HepG2 (cell line): ENCODE measurements around the gene NDOR1. TPM values are rescaled to one million over a fixed set of nuclear protein-coding genes. Genes with fewer than 3 reads are reported as not detected.

ENCODE experiments used
- GRHL1 ChIP-seq: sonication (generic); formaldehyde crosslinking; conservative IDR thresholded peaks from 2 replicates; pipeline ENCODE4 v1.8.0; 2022; ENCODE audit warnings: missing genetic modification reagents
- IRF9 ChIP-seq: sonication (generic); formaldehyde crosslinking; IDR thresholded peaks from 2 replicates; pipeline ENCODE4 v1.8.0; 2022; ENCODE audit warnings: missing genetic modification reagents, mild to moderate bottlenecking, borderline replicate concordance
- PHF20 ChIP-seq: sonication (generic); formaldehyde crosslinking; IDR thresholded peaks from 2 replicates; pipeline ENCODE4 v1.5.0; 2020; ENCODE audit warnings: mild to moderate bottlenecking, missing genetic modification reagents
- PRDM10 ChIP-seq: sonication (generic); formaldehyde crosslinking; IDR thresholded peaks from 2 replicates; pipeline ENCODE4 v1.4.0; 2020; ENCODE audit warnings: low read depth, missing genetic modification reagents
- RERE ChIP-seq: IDR thresholded peaks from 2 replicates; pipeline ENCODE4 v1.6.1; 2016; ENCODE audit warnings: low read depth, missing genetic modification reagents, missing compliant biosample characterization
- RXRB ChIP-seq: IDR thresholded peaks from 2 replicates; pipeline ENCODE4 v1.6.1; 2016; ENCODE audit warnings: borderline replicate concordance, missing genetic modification reagents, missing compliant biosample characterization
- SPEN ChIP-seq: sonication (generic); formaldehyde crosslinking; IDR thresholded peaks from 2 replicates; pipeline ENCODE4 v1.5.1; 2020; ENCODE audit warnings: low read depth, mild to moderate bottlenecking, missing genetic modification reagents
- TRIM22 ChIP-seq: fragments of 450-650 bp; IDR thresholded peaks from 2 replicates; pipeline ENCODE4 v1.6.1; 2017
- ZBTB3 ChIP-seq: sonication (generic); formaldehyde crosslinking; IDR thresholded peaks from 2 replicates; pipeline ENCODE4 v1.4.0; 2020; ENCODE audit warnings: low read depth, mild to moderate bottlenecking, moderate library complexity, missing genetic modification reagents, borderline replicate concordance
- ZBTB38 ChIP-seq: sonication (generic); formaldehyde crosslinking; IDR thresholded peaks from 2 replicates; pipeline ENCODE4 v1.5.1; 2020; ENCODE audit warnings: mild to moderate bottlenecking, missing genetic modification reagents
- ZC3H13 ChIP-seq: sonication (generic); formaldehyde crosslinking; IDR thresholded peaks from 2 replicates; pipeline ENCODE4 v1.8.1; 2023; ENCODE audit warnings: mild to moderate bottlenecking, missing genetic modification reagents, moderate library complexity
- ZNF383 ChIP-seq: sonication (generic); formaldehyde crosslinking; IDR thresholded peaks from 2 replicates; pipeline ENCODE4 v1.4.0; 2020; ENCODE audit warnings: missing genetic modification reagents, mild to moderate bottlenecking, borderline replicate concordance
- ZNF432 ChIP-seq: sonication (generic); formaldehyde crosslinking; IDR thresholded peaks from 2 replicates; pipeline ENCODE4 v1.5.0; 2020; ENCODE audit warnings: missing genetic modification reagents, mild to moderate bottlenecking, borderline replicate concordance
- polyA plus RNA-seq, 8 experiments: library from polyadenylated mRNA; depleted of rRNA in 3 of 8; stranded (reverse) in 7 of 8; unstranded in 1 of 8; fragments of >200 nt; fragmentation: Illumina TruSeq in 4 of 8; extraction: Trizol in 4 of 8; gene quantifications; 2 replicates each; pipeline versions ENCODE4 v1.2.1 to v1.2.3, GENCODE V29; 2011 to 2016; ENCODE audit warnings: low read depth in 4 of 8, missing spikeins in 1 of 8, mixed read lengths in 1 of 8; ENCODE audit not compliant: insufficient read depth in 1 of 8
- total RNA-seq, 5 experiments: library from RNA; depleted of rRNA; stranded (reverse); fragments of >200 nt; fragmentation: Illumina TruSeq; extraction: Trizol; gene quantifications; 2 replicates each; pipeline ENCODE4 v1.2.3, GENCODE V29; 2016; ENCODE audit warnings: low read depth in 1 of 5

The NDOR1 gene
- total and polyA plus RNA-seq, 2 of the 13 experiments (the other 11 are each of a cell fraction or from before 2014, with no cell fraction given): 3.6 to 8.7 TPM

GRCh38 chr9:137205126-137206069 lies at the start of gene NDOR1, which contains the start of gene TMEM203 (continued):
- TF ChIP-seq ZNF432 (CRISPR knock-in tag) (no peak), RERE (CRISPR knock-in tag) (no peak), RXRB (peak; percentile 19; the same call in 1 of the 2 replicates), SPEN (CRISPR knock-in tag) (peak; percentile 94), ZBTB38 (CRISPR knock-in tag) (0 out of 2 replicates have a peak, but pooled peaks have one; percentile 17), GRHL1 (CRISPR knock-in tag) (no peak; the same call in 1 of the 2 replicates), ZC3H13 (no peak), PRDM10 (CRISPR knock-in tag) (no peak), PHF20 (CRISPR knock-in tag) (peak; percentile 98), IRF9 (CRISPR knock-in tag) (peak; percentile 67), ZNF383 (CRISPR knock-in tag) (no peak), TRIM22 (no peak), ZBTB3 (CRISPR knock-in tag) (no peak)
